ENCODE data around the gene VPS13D. TPM values are rescaled to one million over a fixed set of nuclear protein-coding genes. Genes with fewer than 3 reads are reported as not detected.

The VPS13D gene
- total and polyA plus RNA-seq, 2 of the 4 experiments (the other 2 are of a cell fraction) = 9.0 to 16.3 TPM

DNA sequence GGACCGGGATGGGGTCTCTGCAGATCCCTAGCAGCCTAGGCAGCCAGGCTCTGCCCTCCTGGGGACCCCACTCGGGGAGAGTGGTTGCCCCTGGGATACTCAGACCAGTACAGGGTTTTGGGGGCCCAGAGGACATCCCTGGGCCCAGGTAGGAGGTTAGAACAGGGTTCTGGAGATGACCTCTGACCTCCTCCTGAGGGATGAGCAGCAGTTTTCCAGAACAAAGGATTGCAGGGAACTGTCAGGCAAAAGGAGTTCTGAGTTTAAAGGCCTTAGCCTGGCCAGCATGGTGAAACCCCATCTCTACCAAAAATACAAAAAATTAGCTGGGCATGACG is 20.4 kb upstream of the VPS13D start (continued):
- TF ChIP-seq, protein P1, sequence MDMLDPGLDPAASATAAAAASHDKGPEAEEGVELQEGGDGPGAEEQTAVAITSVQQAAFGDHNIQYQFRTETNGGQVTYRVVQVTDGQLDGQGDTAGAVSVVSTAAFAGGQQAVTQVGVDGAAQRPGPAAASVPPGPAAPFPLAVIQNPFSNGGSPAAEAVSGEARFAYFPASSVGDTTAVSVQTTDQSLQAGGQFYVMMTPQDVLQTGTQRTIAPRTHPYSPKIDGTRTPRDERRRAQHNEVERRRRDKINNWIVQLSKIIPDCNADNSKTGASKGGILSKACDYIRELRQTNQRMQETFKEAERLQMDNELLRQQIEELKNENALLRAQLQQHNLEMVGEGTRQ (IDR thresholded peaks at IDR 0.05; ENCODE audit: low read depth, low read length) = no peak
- no peak for TF ChIP-seq FOS (IDR thresholded peaks at IDR 0.05; ENCODE audit: low read depth, low read length)
- no peak for TF ChIP-seq RFX5 (IDR thresholded peaks at IDR 0.05; ENCODE audit: low read depth, low read length)

DNA sequence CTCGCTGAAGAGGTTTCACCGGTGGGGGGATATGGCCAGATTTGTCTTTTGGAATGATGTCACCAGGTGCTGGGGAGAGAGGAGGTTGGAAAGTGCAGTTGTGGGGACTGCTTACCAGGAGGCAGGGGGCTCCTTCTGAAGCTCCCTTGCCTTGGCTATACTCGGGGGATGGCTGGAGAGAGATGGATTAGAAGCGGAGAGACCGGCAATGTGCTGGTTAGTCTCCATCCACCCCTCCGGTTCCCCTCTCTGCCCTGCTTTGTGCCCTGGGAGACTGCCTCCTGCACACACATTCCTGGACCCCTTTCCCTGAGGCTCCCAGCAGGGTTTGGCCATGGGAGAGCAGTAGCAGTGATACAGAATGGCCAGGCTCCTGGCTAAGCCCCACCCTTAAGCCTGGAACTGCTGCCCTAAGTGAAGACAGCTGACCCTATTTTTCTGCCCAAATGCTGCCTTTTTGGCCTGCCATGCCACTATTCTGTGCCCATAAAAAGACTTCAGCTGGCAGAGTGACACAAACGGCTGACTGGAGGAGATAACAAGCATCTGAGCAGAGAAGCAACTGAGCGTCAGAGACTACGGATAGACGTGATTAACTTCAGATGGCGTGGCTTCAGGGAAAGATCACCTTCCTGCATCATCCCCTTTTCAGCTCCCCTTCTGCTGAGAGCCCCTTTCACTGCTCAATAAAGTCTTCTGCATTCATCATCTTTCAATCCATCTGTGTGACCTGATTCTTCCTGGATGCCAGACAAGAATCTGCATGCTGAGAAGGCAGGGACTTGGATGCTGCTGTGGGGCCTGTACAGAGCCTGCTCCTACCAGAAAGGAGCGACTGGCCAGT is 14.5 kb upstream of the VPS13D start:
- Histone ChIP-seq H4K91ac (ENCODE audit: insufficient read depth, low read depth, low read length) (no peak overlapping the region), H2BK15ac (ENCODE audit: low read depth, low read length) (no peak overlapping the region), H3K27me3 (ENCODE audit: control insufficient read depth, insufficient read depth, low read length) (peaks cover 29% of the 10 kb centered on the region), H2BK5ac (ENCODE audit: low read depth, low read length, poor library complexity, severe bottlenecking) (no peak overlapping the region), H2AFZ (replicated peaks; ENCODE audit: low read length, poor library complexity) (no peak overlapping the region), H2BK120ac (ENCODE audit: low read depth, low read length) (no peak overlapping the region), H3K4ac (ENCODE audit: low read depth, low read length) (no peak overlapping the region), H2AK9ac (replicated peaks; ENCODE audit: low read depth, low read length, poor library complexity) (no peak overlapping the region), H3K9ac (ENCODE audit: low read depth, low read length) (no peak overlapping the region), H3K56ac (ENCODE audit: extremely low read depth, insufficient read depth, low read length) (no peak overlapping the region), H3K9me1 (ENCODE audit: insufficient read depth, low read length) (no peaks in the 10 kb centered on the region), H3K4me1 (ENCODE audit: control insufficient read depth, insufficient read depth, low read length) (no peaks in the 10 kb centered on the region; the same call in 1 of the 2 replicates), H2AK5ac (ENCODE audit: low read depth, low read length) (no peak overlapping the region), H3K36me3 (ENCODE audit: control insufficient read depth, insufficient read depth, low read length) (no peaks in the 10 kb centered on the region), H3K4me3 (ENCODE audit: insufficient read depth, low read depth, low read length) (no peak overlapping the region), H3K18ac (ENCODE audit: low read depth, low read length) (no peak overlapping the region), H3K9me3 (ENCODE audit: control insufficient read depth, insufficient read depth, low read length) (peaks cover 6% of the 10 kb centered on the region), H4K8ac (ENCODE audit: low read depth in 2 of 2, low read length in 2 of 2) (no peak overlapping the region), H3K23ac (ENCODE audit: low read depth, low read length) (no peak overlapping the region), H3K4me2 (ENCODE audit: low read depth, low read length) (no peak overlapping the region), H3K27ac (ENCODE audit: insufficient read depth, low read length) (no peak overlapping the region), H4K20me1 (ENCODE audit: insufficient read depth, low read length) (no peaks in the 10 kb centered on the region), H4K5ac (ENCODE audit: low read depth, low read length) (no peak overlapping the region), H3K14ac (replicated peaks; ENCODE audit: low read depth, low read length) (no peak overlapping the region), H3K79me1 (ENCODE audit: low read depth in 1 of 2, low read length in 2 of 2) (no peaks in the 10 kb centered on the region), H2BK20ac (ENCODE audit: low read depth, low read length) (no peak overlapping the region)
- BruUV-seq (replicated peaks) = no TSS peak
- DNase-seq = no peak
- CTCF ChIA-PET = no interaction called here
- WGBS, 2 experiments (ENCODE audit: extremely low coverage in 2 of 2, insufficient read length in 1 of 2) = 67% methylated on average over 1 of the region's 12 CpGs; no CpG with 5 or more reads in 1 of the 2 experiments
- TF ChIP-seq CEBPB (IDR thresholded peaks at IDR 0.05; ENCODE audit: low read depth, low read length) (no peak), SMC3 (IDR thresholded peaks at IDR 0.05; ENCODE audit: low read depth, low read length) (no peak), CHD1 (IDR thresholded peaks at IDR 0.05; ENCODE audit: low read depth, low read length) (no peak), MAFK (IDR thresholded peaks at IDR 0.05; ENCODE audit: low read depth, low read length) (no peak), MXI1 (IDR thresholded peaks at IDR 0.05; ENCODE audit: borderline replicate concordance, low read depth, low read length) (no peak)
- in situ Hi-C loops (cut with MboI; ENCODE audit: low sequenced_read_pairs) = no loop called here
- POLR2A ChIA-PET (ENCODE audit: unreplicated experiment) = no interaction called here
- no peak for ATAC-seq (ENCODE audit: low read depth)
- dilution Hi-C loops (cut with HindIII; ENCODE audit: low sequenced_read_pairs, unreplicated experiment) = no loop called here
- intact Hi-C loops (cut with micrococcal nuclease) = no loop called here
